BJ (cell line): ENCODE data around the gene PGP. TPM values are rescaled to one million over a fixed set of nuclear protein-coding genes. Genes with fewer than 3 reads are reported as not detected.

Experiments
- CTCF ChIA-PET: fragments of 350-600 bp; formaldehyde crosslinking; extraction: SDS; loops from one replicate; lab custom pipeline; 2021; ENCODE audit warnings: antibody characterized with exemption, inconsistent platforms; lab: Yijun Ruan, JAX
- POLR2A ChIA-PET: fragments of 300-600 bp; sonication (Branson Sonifier 250); formaldehyde crosslinking; extraction: SDS; loops from one replicate; lab custom pipeline; 2021; ENCODE audit warnings: antibody characterized with exemption; lab: Charles Lee
- DNase-seq: peaks from one replicate; pipeline ENCODE4 v3.0.0-alpha.2; 2011; ENCODE audit warnings: low read depth
- H3K27me3 ChIP-seq: 2 replicates; pipeline ENCODE4 v1.6.0; 2011; ENCODE audit warnings: low read length; ENCODE audit not compliant: control insufficient read depth, insufficient read depth
- H3K36me3 ChIP-seq: 2 replicates; pipeline ENCODE4 v1.5.1; 2011; ENCODE audit warnings: low read length; ENCODE audit not compliant: control insufficient read depth, insufficient read depth
- H3K4me3 ChIP-seq: 2 replicates; pipeline ENCODE4 v1.5.1; 2011; ENCODE audit warnings: low read depth, mild to moderate bottlenecking, control low read depth, low read length
- CTCF ChIP-seq: IDR thresholded peaks from 2 replicates; pipeline ENCODE4 v1.5.1; 2011; ENCODE audit warnings: low read depth, mild to moderate bottlenecking, control low read depth, inconsistent platforms, low read length, moderate library complexity; ENCODE audit not compliant: insufficient read depth
- polyA plus RNA-seq: library from polyadenylated mRNA; depleted of rRNA; stranded (reverse); fragments of >200 nt; gene quantifications from 2 replicates; pipeline ENCODE4 v1.2.3, GENCODE V29; 2011

PGP gene
- polyA plus RNA-seq, 1 experiment = 7.7 TPM

- TF ChIP-seq CTCF = no peak
- H3K36me3 ChIP-seq = peaks cover 40% of the 10 kb centered on the region
- ChIA-PET CTCF (no interaction called here), POLR2A (no interaction called here)
- DNase-seq = no peak
- no peaks in the 10 kb centered on the region for H3K27me3 ChIP-seq
- H3K4me3 ChIP-seq = no peak overlapping the region
Observed at GRCh38 chr16:2172688-2173335, 41.8 kb downstream of the PGP start.

GRCh38 chr16:2171601-2172178, 43.0 kb downstream of the PGP start:
- peaks cover 41% of the 10 kb centered on the region for H3K36me3 ChIP-seq
- POLR2A ChIA-PET = no interaction called here
- CTCF ChIA-PET = interaction anchor here (0.6 kb wide), 1 partner anchor 149 kb away, joined by 4 read pairs; no protein-coding TSS in a partner anchor

GRCh38 chr16:2170587-2171435, 43.8 kb downstream of the PGP start:
- POLR2A ChIA-PET = no interaction called here
- Histone ChIP-seq H3K27me3 (no peaks in the 10 kb centered on the region), H3K4me3 (no peak overlapping the region), H3K36me3 (peaks cover 43% of the 10 kb centered on the region)
- DNase-seq = no peak
- CTCF ChIA-PET = no interaction called here
- no peak for TF ChIP-seq CTCF

More at GRCh38 chr16:2171601-2172178, 43.0 kb downstream of the PGP start:
- TF ChIP-seq CTCF = no peak
- no peak for DNase-seq
- Histone ChIP-seq H3K27me3 (no peaks in the 10 kb centered on the region), H3K4me3 (no peak overlapping the region)

GRCh38 chr16:2170080-2170479, 44.6 kb downstream of the PGP start:
- no peak for TF ChIP-seq CTCF

GRCh38 chr16:2167068-2167638, 47.5 kb downstream of the PGP start:
- Histone ChIP-seq H3K36me3 (peaks cover 27% of the 10 kb centered on the region), H3K27me3 (no peaks in the 10 kb centered on the region), H3K4me3 (no peak overlapping the region)
- ChIA-PET CTCF (interaction anchor here (0.7 kb wide), 1 partner anchor 13 kb away, joined by 3 read pairs; no protein-coding TSS in a partner anchor), POLR2A (no interaction called here)
- no peak for TF ChIP-seq CTCF
- DNase-seq = no peak

More at GRCh38 chr16:2170080-2170479, 44.6 kb downstream of the PGP start:
- peaks cover 38% of the 10 kb centered on the region for H3K36me3 ChIP-seq
- DNase-seq = no peak
- CTCF ChIA-PET = no interaction called here
- H3K4me3 ChIP-seq = no peak overlapping the region
- H3K27me3 ChIP-seq = no peaks in the 10 kb centered on the region
- POLR2A ChIA-PET = no interaction called here
